IPS-NIHi7 (cell line): ENCODE measurements around the gene SLC9A3.
A peak's percentile ranks its signal among the peaks of the same experiment; 100 is the strongest.

Experiments used
- DNase-seq: peaks from one replicate; pipeline ENCODE4 v3.0.0; 2012; ENCODE audit warnings: mixed read lengths; ENCODE audit errors: extremely low spot score

The SLC9A3 gene

GRCh38 chr5:539469-540070 lies 15.3 kb upstream of the SLC9A3 start:
- no peak for DNase-seq

DNA sequence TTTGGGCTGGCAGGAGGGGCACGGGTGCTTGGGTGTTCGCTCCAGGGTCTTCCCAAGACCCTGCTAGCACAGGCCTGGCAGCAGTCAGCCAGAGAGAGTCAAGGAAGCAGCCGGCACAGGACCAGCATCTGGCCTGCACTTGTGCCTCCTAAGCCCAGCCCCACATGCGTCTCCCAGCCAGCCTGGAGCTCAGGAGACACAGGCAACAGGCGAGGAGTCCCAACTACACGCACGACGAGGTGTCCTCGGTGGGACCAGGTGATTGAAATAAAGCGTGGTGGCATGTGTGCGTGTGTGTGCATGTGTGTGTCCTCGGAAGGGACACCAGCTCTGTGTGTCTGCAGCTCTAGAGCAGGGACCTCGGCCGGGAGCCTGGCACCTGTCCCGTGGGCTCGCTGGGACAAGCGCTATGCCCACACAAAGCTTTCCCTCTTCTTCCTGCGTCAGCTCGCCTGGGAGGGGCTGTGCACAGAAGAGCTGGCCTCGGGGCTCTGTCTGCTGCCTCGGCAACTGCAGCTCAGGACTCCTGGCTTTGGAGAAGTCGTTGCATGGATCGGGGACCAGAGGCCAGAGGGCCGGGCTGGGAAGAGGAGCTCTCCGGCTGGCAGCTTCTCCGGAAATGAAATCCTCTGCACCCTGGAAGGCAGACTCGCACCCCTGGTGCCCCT lies 14.7 kb upstream of the SLC9A3 start:
- DNase-seq = no peak

GRCh38 chr5:538271-538771 lies 14.1 kb upstream of the SLC9A3 start:
- DNase-seq = no peak

- no peak for DNase-seq
Observed at GRCh38 chr5:537621-538071, 13.4 kb upstream of the SLC9A3 start.

DNA sequence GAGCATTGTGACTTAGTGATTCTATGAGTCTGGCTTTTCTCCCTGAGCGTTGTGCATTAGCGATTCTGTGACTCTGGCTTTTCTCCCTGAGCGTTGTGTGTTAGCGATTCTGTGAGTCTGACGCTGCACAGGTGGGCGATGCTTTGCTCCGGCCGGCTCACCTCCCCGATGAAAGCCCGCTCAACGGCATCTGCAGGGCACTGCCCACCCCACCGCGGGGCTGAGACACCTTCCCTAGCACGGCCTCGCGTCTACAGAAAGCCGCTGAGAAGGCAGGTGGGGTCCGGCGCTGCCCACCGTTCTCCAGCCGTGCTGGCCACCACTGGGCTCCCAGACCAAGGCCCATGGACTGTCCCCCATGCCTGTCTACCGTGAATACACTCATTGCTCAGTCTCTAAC lies 12.8 kb upstream of the SLC9A3 start:
- DNase-seq = no peak

DNA sequence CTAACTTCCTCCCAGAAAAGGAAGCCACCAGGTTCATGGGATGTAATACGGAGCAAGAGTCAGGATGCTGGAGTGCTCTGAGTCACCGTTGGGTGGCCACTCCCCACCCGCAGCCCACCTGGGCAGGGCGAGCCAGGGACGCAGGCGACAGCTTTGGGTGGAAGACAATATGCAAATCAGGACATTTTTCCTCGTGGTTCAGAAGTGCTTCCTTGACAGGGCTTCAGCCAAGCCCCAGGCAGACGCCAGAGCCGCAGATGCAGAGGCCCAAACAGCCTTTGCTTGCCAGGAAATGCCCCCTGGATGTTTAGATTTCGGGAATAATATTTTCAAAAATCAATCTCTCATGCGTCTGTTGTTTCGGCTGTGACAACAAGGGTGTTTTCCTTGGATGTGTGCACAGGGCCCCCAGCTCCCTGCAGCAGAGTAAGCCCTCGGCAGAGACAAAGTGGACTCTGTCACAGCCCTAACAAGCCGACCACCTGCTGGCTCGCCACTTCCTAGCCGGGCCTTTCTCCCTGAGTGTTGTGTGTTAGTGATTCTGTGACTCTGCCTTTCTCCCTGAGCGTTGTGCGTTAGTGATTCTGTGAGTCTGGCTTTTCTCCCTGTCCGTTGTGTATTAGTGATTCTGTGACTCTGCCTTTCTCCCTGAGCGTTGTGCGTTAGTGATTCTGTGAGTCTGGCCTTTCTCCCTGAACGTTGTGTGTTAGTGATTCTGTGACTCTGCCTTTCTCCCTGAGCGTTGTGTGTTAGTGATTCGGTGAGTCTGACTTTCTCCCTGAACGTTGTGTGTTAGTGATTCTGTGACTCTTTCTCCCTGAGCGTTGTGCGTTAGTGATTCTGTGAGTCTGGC lies 11.8 kb upstream of the SLC9A3 start:
- no peak for DNase-seq

GRCh38 chr5:534743-535671 lies 10.8 kb upstream of the SLC9A3 start:
- no peak for DNase-seq

GRCh38 chr5:533955-534742 lies 9.9 kb upstream of the SLC9A3 start:
- no peak for DNase-seq

DNA sequence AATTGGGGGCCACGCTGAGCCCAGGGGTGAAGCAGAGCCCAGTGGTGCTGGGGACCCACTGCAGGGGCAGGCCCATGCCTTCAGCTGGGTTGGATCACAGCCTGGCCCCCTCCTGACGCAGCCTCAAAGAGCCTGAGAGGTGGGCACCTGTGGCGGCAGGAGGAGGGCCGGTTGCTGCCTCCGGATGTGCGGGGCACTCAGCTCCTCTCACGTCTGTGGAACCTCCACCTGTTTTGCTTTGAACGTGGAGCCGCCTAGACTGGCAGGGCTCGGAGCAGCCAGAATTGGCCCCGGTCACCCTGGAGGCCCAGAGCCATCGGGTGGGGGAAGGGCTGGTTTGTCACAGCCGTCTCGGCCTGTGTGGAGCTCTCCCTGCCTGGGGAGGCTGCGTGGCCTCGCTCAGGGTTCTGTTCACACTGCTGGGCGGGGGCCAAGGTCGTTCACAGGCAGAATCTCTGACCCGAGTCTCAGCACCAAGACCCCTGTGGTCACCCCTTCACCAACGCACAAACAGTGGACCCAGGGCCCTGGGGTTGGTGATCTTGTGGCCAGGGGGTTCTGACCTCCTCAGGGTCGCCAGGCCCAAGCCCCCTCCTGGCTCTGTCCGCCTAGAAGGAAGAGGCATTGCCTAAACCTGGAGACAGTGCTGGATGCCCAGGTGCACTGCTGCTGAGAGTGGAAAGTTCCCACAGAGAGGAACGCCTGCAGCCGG lies 9.2 kb upstream of the SLC9A3 start:
- no peak for DNase-seq

GRCh38 chr5:532521-533242 lies 8.4 kb upstream of the SLC9A3 start:
- no peak for DNase-seq

DNA sequence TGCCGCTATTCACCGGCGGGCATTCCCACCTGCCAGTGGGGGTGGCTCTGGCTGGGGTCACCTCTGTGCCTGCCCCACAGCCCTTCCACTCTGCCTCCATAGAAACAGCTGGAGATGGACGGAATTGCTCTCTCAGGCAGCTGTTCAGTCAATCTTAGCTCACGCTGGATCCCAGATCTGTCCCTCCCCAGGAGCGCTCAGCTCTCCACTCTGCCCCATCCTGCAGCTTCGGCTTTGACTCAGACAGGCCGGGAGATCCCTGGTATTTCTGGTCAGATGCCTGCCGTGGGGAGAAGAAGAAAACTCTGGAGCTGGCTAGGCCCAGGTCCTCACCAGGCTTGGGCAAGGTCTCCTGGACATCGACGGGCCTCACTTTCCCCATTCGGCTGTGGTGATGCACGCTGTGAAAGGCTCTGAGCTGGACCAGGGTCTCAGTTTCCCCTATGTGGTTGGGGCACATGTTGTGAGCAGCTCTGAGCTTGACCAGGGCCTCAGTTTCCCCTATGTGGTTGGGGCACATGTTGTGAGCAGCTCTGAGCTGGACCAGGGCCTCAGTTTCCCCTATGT lies 7.6 kb upstream of the SLC9A3 start:
- DNase-seq = no peak

GRCh38 chr5:531101-531748 lies 7.0 kb upstream of the SLC9A3 start:
- DNase-seq = no peak

GRCh38 chr5:530001-530955 lies 6.0 kb upstream of the SLC9A3 start:
- no peak for DNase-seq

DNA sequence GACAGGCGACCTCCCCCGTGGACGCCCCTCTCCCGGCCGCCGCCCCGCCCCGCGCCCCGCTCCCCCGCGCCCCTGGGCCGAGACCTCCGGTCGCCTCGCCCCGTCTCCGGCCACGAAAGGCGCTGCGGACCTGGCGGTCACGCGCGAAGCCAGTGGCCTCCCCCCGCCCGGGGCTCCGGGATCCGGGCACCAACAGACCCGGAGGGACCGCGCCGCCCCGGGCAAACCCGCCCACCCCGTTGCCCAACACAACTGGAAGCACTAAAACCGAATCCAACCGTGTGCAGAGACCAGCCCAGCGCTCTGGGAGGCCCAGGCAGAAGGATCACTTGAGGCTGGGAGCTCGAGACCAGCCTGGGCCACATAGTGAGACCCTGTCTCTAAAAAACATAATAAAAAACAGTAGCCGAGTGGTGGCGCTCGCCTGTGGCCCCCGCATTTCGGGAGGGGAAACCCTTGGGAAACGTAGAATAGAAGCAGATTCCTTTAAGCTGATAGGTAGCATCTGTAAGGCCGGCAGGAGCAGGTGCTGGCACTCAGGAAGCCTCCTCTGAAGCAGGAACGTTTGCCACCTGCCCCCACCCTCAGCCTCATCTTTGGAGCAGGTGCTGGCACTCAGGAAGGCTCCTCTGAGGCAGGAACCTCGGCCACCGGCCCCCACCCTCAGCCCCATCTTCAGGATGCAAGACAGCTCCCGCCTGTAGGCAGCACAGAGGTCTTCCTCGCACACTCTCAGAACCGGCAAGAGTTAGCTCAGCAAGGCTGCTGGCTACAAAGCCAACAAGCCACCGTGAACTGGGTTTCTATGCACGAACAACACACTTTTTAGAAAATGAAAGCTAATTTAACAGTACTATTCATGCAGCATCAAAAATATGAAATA lies 4.6 kb upstream of the SLC9A3 start:
- no peak for DNase-seq

DNA sequence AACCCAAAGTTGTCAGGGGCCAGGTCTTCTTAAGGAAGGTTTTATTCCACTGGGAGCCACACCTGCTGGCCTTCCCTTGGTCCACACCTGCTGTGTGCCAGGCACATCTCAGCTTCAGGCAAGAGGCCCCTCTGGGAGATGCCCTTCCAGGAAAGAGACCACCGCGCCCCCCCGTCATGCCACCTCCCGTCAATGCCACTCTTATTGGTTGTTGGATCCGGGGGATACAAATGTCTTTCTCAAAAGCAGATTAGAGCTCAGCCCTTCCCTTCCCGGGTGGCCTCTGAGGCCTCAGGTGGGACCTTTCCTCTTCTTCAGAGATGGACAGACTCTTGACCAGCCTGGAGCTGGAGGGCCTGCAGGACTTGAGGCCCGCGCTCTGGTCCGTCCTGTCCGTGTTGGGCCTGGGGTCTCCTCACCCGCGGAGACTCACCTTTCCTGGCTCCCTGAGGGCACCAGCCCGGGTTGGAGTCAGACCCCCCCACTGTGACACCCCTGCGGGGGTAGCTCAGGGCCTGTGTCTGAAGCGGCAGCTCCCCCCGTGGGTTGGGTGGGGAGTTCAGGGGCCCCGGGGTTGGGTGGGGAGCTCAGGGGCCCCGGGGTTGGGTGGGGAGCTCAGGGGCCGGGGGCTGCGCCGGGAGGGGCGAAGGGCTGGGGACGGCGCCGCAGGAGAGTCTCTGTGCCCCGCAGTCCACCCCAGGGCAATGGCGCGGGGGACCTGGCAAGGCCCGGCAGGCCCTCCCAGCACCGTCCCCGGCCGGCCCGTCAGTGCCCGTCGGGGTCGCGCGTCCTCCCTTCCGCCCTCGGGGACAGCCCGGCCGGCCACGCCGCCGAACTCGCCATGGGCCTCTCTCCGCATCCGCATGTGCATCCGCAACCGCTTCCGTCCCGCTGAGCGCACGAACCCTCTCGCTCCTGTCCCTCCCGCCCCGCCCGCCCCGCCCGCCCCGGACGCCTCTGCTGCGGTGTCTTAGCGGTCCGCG lies 3.7 kb upstream of the SLC9A3 start:
- peak; percentile 56 for DNase-seq
